Activated naive CD4-positive, alpha-beta T cell treated with Interleukin-2 at 50 U/mL for 16 hours (primary cell): ENCODE measurements around the gene DNAH7.

Experiments used
- DNase-seq: peaks from one replicate; pipeline ENCODE4 v3.0.0-alpha.2; 2020

DNAH7 gene

DNA sequence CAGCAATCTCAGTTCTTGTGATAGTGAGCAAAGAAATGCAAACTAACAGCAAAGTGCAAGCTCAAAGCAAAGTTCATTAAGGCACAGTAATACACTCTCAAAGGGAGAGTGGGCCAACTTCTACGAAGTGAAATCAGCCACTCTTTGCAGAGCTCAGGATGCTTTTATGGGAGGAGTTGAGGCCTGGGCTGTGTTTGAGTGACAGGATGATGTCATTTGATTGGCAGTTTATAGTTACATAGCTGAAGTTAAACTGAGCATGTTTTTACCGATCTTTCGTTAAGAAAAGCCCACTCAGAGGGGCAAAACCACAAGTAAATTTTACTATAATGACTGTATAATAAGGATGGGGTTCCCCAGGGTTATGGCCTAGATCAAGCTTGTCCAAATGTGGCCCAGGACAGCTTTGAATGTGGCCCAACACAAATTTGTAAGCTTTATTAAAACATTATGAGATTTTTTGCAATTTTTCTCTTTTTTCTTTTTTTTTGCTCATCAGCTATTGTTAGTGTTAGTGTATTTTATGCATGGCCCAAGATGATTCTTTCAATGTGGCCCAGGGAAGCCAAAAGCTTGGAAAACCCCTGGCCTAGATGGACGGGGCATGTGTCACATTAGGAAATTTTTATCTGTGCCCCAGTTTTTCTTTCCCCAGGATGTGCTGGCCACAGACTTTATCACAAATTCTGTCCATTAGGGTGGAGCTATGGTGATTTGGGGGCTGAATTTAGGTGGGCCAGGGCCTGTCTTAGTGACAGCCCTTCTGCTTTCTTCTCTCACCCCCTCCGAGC lies 8.3 kb upstream of the DNAH7 start:
- no peak for DNase-seq

DNA sequence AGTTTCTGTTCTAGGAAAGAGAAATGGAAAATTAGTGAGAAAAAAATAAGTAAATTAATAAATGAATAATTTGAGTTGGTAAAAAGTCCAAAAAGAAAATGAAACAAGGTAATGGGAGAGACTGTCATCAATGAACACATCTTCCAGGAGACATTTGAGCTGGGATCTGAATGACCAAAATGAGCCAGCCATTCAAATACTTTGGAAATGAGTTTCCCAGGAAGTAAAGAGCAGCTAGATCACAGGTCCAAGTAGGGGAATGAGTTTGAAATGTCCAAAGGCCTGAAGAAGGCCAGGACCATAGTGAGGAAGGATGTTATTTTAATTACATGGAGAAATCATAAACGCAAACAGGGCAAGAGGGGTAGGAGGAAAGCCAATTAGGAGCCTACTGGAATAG lies 6.6 kb upstream of the DNAH7 start:
- DNase-seq = no peak

DNA sequence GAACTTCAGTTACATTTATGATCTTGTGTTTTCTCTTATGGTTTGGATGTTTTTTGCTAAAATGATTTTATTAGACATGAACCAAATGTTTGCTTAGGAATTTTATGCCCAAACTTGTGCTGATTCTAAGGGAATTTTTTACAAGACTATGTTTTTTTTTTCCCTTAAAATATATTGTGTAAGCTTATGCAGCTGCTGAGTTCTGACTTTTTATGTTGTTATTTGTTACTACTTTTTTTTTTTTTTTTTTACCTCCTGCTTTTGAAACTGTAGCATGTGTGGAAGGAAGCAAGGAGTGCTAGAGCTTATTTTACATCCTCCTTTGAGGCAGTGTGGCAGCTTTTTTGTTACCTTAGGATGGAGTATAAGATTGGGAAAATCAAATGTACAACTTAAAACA lies 6.0 kb upstream of the DNAH7 start:
- no peak for DNase-seq

DNA sequence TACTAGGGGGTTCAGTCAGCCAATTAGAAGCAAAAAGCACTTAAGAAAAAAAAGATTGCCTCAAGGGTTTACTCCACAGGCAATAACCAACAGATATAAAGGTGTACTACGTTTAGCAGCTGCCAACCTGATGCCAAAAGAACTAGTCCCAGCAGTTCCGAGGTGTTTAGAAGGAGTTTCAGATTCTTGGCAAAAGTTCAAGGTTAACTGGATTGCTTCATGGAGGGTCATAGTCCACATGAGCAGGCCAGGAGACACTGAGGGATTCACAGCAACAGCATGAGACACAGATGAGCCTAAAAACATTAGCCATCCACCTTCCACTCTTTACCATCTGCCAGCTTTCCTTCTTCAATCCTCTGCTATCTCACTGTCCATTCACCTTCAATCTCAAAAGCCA lies 4.9 kb upstream of the DNAH7 start:
- no peak for DNase-seq

DNA sequence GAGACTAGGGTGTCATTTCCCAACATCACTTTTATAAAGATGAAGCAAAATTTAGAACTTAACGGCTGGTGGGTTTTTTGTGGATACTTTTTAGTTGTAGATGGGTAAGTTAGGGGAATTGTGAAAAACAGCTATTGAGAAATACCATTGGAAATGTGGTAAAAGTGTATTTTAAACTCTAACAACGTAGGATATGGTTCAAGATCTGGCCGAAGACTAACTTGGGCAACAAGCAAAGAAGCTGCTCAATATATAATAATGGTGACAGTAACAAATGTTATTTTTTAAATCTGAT lies 1.6 kb downstream of the DNAH7 start:
- no peak for DNase-seq

DNA sequence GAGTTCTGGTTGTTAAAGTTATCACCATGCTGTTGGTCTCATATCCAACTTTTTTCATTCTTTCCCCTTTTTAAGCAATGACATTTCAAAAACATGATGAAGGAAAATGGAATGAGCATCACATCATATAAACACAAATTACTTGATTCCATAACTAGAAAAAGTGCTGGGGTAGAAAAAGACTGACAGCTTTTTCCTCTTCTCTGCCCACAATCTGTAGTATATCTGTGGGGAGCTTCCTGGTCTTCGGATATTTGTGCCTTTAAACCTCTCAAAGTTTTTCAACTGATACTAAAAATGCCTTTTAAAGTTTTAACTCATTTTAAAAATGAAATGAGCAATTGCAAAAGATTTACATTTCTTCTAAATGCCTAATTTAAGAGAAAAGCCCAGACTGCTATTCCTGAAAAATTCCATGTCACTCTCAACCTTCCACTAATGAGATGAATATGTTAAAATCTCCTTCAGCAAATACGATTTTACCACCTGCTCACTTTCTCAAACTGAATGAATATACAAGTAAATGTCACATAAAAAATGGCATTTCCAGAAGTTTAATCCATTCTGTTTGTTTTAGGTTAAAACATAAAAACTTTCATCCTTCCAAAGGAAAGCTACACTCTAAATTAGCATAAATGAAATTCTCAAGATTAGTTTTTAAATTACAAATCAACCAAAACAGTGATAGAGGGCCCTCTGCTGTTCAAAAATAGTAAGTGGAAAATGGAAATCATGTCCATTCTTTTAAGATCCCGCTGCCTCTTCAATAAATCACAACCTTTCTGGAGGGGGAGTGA lies 2.1 kb downstream of the DNAH7 start:
- DNase-seq = no peak

DNA sequence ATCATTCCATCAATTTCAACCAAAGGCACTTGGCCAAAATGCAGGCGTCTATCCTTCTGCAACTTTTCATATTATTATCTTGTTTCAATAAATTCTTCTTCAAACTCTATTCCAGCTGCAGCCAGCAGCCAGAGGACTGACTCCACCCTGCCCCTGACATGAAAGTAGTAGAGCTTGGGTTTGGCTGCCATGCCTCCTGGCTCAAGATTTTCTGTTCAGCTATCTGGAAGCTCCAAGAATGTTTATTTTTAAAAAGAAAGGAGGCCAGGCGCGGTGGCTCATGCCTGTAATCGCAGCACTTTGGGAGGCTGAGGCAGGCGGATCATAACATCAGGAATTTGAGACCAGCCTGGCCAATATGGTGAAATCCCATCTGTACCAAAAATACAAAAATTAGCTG lies 4.9 kb downstream of the DNAH7 start:
- no peak for DNase-seq

DNA sequence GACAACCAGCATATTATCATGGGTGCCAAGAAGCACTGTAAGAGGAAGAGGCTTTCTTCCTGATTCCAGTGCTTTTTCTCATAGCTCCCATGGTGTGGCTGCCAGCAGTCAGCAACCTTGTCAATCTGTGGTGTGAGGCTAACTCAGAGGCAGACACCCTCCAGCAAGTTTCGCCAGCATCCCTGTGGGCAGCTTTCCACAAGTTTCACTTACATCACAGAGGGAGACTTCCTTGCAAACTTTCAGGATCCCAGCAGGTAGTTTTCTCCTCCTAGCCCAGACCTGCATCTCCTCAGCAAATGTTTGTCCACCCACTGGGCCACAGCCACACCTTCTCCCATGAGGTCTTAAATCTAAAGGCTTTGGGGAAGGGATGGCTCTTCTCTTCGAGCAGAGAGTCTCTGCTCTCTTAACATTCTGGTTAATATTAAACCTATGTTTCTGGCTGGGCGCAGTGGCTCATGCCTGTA lies 9.1 kb downstream of the DNAH7 start:
- DNase-seq = no peak

DNA sequence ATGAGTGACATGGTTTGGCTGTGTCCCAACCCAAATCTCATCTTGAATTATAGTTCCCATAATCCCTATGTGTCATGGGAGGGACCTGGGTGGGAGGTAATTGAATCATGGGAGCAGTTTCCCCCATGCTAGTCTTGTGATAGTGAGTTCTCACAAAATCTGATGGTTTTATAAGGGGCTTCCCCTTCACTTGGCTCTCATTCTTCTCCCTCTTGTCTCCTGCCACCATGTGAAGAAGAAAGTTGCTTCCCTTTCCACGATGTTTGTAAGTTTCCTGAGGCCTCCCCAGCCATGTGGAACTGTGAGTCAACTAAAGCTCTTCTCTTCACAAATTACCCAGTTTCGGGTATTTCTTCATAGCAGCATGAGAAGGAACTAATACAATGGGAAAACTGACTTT lies 14.0 kb downstream of the DNAH7 start:
- DNase-seq = no peak

DNA sequence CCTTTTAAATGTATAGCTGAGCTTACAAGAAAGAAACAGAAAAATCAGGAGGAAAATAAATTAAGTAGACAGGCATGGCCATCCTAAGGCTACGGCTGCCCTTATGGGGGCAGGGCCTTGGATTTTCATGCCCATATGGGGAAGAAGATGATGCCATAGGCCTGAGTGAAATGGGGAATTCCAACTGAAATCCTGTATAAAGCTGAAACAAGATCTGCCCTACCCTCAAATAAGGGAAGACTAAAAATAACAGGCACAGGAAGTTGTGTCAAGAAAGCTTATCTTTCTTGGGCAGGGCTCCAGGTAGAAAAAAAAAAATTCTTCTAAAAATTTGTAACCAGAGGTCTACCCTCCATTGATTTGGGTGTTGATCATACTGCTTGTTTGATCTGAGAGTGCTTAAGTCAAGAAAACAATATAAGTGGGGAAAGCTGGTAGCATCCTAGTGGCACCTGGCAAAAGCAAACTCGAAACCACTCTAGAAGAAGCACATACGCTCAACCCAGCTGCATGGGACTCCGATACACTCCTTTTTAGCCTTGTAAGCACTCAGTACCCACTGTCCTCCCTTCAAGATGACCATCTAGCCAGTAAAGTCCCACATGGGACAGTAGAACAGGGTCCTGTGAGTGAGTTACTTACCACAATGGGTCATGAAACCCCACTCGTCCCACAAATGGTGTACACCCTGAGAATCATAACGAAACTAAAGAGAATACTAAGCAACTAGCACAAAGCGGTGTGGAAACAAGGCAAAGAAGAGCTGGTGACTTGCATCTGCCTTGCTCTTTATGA lies 22.3 kb downstream of the DNAH7 start:
- no peak for DNase-seq

DNA sequence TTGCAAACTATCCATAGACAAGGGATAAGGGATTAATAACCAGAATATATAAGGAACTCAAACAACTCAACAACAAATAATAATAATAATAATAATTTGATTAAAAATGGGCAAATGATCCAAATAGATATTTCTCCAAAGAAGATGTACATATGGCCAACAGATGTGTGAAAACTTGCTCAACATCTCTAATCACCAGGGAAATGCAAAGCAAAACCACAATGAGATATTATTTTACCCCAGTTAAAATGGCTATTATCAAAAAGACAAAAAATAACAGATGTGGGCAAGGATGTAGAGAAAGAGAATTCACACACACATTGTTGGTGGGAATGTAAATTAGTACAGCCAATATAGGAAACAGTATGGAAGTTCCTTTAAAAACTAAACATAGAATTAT lies 26.9 kb downstream of the DNAH7 start:
- no peak for DNase-seq

DNA sequence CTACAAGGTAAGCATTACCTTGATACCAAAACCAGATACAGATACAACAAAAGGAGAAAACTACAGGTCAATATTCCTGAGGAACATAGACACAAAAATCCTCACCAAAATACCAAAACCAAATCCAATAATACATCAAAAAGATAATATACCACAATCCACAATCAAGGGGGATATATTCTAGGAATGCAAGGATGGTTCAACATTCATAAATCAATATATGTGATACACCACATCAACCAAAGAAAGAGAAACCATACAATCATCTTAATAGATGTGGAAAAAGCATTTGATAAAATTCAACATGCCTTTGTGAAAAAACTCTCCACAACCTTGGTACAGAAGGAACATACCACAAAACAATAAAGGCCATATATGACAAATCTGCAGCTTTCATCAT lies 28.4 kb downstream of the DNAH7 start:
- DNase-seq = no peak

DNA sequence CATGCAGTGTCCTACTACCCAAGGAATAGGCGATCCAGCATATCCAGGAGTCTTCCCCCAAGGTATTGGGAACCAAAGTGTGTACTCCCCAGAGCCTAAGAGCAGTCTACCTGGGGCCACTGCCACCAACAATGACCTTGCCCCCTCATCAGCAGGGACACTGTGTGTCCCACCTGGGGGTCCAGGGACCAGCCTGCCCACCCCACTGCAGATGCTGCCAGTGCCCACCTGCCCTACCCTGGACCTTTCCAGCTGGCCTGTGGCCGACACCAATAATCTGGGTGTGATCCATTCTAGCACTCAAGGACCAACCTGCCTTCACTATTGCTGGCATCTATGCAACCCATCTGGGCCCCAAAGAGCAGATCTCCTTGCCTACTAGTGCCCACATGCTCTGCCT lies 32.2 kb downstream of the DNAH7 start:
- no peak for DNase-seq

DNA sequence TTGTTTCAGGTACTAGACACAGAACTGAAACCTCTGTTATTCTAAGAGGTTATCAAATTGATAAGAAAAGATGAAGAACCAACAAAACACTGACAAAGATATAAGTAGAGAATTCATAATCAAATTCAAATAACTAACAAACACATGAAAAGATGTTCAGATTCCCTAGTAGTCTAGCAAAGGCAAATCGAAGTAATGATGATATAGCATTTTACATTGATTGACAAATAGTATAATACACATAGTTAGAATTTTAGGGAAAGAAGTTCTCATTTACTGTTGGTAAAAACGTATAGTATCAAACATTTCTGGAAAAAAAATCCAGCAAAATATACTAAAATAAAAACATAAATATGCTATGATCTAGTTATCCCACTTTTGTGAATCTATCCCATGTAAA lies 50.6 kb downstream of the DNAH7 start:
- no peak for DNase-seq

DNA sequence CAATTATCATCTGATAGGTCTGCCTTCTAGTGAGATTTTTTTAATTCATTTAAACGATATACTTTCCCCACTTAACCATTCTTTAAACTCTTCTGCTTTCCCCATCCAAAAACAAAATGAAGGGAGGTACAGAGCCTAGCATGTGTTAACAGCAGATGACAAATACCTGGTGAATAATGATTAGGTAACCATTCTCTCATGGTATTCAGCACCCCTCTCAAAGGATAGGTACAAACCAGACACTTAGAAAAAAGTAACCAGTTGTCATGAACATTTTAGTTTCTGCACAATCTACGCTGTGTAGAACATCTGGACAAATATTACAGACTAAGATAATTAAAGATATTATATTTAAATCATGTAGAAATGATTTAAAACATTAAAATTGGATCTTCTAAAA lies 56.3 kb downstream of the DNAH7 start:
- DNase-seq = no peak

DNA sequence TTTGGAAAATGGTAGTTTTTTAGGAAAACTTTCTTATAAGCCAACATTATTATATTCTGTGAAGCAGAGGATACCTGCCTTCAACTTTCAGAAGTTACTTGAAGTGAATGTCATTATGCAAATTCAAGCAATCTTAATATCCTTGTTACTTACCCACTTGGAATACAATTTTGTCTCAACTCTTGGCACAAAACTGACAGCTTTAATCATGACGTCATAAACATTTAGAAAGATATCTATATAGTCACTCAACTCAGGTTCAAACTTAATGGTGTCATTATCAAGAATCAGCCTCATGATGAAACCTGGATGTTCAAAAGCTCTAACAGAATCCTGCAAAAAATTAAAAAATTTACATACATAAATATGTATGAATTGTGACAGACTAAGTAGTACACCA lies 68.1 kb downstream of the DNAH7 start:
- DNase-seq = no peak

DNA sequence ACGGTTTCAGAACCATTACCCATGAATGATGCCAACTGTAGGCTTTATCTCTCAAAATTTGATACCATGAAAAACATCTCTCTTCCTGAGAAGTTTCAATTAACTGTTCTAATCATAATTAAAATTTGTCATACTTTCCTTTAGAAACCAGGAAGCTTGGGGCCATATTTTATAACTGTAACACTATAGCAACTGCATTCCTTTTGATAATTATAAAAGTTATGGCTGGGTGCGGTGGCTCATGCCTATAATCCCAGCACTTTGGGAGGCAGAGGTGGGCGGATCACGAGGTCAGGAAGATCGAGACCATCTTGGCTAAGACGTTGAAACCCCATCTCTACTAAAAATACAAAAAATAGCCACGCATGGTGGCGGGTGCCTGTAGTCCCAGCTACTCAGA lies 70.6 kb downstream of the DNAH7 start:
- DNase-seq = no peak

DNA sequence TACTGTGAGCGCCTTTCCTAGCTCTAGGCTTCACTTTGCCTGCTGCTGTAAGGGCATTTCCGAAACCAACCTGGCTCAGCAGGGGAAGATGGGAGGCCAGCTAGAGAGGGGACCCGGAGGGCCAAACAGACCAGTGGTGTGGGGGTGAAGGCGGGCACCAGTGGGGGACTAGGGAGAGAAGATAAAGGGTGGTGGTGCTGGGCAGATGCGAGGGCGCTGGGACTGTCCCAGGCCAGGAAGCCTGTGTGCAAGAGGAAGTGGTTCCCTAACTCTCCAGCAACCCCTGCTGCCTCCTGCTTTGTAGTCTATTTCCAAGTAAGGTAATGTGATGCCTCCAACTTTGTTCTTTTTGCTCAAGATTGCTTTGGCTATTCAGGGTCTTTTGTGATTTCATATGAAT lies 73.1 kb downstream of the DNAH7 start:
- no peak for DNase-seq

DNA sequence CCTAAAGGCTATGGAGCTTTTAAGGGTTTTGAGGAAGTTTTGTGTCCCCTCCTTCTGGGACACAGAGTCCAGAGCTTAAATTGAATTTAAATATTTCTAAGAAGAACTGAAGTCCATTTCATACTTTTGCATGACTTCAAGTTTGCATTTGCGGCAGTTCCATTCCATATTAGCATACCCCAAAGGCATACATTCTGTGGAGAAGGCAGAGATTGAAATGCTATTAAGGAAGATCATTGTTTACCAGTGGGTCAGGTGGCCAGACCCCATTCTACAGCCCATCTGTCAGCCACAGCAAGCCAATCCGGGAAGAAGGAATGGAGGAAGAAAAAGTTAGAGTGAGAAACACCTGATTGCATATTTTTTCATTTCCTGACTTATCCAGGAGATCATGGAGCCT lies 75.0 kb downstream of the DNAH7 start:
- no peak for DNase-seq

DNA sequence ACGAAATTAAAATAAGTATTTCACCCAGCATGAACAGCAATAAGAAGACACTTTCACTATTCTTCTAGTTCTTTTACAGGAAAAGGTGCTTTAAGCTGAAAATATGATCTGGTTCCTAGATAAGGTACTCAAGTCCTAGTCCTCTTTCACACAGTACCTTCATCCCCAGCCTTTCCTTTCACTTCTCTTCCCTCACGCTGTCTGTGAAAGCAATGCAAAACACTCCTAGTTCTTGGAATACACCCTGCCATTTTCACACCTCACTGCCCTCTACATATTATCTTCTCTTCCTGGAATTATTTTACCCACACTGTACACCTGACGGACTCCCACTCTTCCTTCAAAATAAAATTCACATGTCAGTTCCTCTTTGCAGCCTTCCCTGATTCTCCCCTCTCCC lies 82.9 kb downstream of the DNAH7 start:
- no peak for DNase-seq

DNA sequence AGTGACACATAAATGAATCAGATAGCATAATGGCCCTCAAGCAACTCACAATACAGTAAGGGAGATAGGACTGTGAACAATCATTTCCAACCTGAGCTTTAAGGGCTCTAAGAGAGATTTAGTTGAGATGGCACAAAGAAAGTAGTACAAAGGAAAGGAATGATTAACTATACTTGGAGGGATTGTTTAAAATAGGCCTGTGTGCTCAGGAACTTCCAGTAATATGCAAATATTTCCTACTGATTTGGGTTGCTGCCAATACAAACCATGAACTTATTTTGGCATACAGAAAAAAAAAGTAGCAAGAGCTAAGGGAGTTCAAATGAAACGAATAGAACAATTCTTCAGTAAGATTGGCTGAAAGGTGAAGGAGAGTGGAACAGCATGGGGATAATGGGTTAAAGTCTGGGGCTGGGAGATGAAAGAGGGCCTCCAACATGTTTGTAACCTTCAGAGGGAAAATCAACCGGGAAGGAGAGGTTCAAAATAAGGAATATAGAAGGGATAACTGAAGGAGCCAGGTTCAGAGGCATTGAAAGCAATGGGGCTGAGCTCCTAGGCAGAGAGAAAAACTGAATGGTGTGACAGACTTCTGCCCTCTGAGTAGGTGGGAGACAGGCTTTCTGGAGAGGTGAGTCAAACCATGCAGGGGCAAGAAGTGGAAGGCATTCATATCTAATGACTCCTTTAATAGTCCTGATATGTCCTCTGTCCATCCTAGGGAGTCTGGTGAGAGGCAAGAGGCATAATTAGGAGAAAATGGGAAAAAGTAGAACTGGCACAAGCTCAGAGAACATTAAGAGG lies 83.5 kb downstream of the DNAH7 start:
- no peak for DNase-seq

DNA sequence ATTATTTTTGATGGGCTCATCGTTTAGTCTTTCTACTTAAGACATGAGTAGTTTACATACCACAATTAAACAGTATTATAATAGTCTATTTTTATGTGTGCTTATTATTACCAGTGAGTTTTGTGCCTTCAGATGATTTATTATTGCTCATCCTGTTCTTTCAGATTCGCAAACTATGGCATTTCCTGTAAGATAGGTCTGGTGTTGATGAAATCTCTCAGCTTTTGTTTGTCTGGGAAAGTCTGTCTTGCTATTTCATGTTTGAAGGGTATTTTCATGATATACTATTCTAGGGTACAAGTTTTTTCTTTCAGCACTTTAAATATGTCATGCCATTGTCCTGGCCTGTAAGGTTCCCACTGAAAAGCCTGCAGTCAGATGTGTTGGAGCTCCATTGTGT lies 101.3 kb downstream of the DNAH7 start:
- DNase-seq = no peak

DNA sequence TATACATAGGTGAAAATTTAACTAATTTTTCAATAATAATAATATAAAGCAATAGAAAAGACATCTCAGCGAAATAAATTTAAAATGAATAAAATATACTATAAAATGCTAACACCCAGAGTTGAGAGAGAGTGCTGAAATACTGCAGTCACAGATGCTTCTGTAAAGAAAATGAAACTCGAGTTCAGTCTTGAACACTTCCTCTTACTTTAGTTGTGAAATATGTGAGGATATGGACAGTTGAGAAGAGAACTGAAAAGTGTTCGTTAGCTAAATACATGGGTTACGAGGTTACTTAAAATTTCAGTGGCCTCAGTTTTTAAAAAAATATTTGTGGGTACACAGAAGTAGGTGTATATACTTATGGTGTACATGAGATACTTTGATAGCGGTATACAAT lies 106.8 kb downstream of the DNAH7 start:
- DNase-seq = no peak
